WERI-Rb-1 (cell line): ENCODE data around the gene POGK.
A peak's percentile ranks its signal among the peaks of the same experiment; 100 is the strongest.

ENCODE experiments used
- DNase-seq: peaks from one replicate; pipeline ENCODE4 v3.0.0-alpha.2; 2020
- H3K27ac ChIP-seq: fragments of 250-450 bp; sonication (Bioruptor Pico); 2 replicates; pipeline ENCODE4 v1.5.1; 2020; ENCODE audit warnings: mild to moderate bottlenecking, moderate library complexity
- H3K27me3 ChIP-seq: fragments of 250-450 bp; sonication (Bioruptor Pico); 2 replicates; pipeline ENCODE4 v1.5.1; 2021; ENCODE audit warnings: mild to moderate bottlenecking, low read depth, moderate library complexity; ENCODE audit not compliant: insufficient read depth, severe bottlenecking
- H3K36me3 ChIP-seq: fragments of 250-450 bp; sonication (Bioruptor Pico); 2 replicates; pipeline ENCODE4 v1.5.1; 2020; ENCODE audit warnings: mild to moderate bottlenecking, moderate library complexity
- H3K4me3 ChIP-seq: 2 replicates; pipeline ENCODE4 v1.5.1; 2011; ENCODE audit warnings: low read depth, mild to moderate bottlenecking, control low read depth, low read length
- H3K9me3 ChIP-seq: fragments of 250-450 bp; sonication (Bioruptor Pico); 2 replicates; pipeline ENCODE4 v1.5.1; 2021; ENCODE audit warnings: mild to moderate bottlenecking, moderate library complexity; ENCODE audit not compliant: severe bottlenecking
- CTCF ChIP-seq: IDR thresholded peaks from 2 replicates; pipeline ENCODE4 v1.5.1; 2011; ENCODE audit warnings: low read depth, mild to moderate bottlenecking, control low read depth, inconsistent platforms, low read length

Gene POGK

GRCh38 chr1:166859597-166859996 lies 20.3 kb downstream of the POGK start:
- H3K36me3 ChIP-seq, result peaks cover 11% of the 10 kb centered on the region
- no peaks in the 10 kb centered on the region for H3K9me3 ChIP-seq
- no peak overlapping the region for H3K27ac ChIP-seq
- H3K4me3 ChIP-seq, result no peak overlapping the region
- no peaks in the 10 kb centered on the region for H3K27me3 ChIP-seq
- no peak for TF ChIP-seq CTCF
- DNase-seq, result no peak

DNA sequence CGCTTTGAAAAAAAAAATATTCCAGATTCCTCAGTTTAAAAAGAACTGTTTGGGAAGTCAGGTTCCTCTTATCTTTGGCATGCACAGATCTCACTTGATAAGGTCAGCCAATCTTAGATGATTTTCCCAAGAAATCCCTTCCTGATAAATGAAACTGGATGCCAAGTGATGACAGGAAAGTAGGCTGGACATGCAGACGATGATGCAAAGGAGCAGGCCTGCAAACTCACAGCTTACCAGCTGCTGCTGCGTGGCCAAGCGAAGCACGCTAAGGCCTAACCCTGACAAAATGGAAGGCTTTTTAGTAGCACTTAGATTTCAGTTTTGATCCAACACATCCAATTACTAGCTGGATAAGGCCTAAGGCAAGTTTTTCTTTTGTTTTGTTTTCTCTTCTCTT lies 26.7 kb downstream of the POGK start:
- H3K4me3 ChIP-seq, result no peak overlapping the region
- no peak overlapping the region for H3K27ac ChIP-seq
- H3K36me3 ChIP-seq, result no peaks in the 10 kb centered on the region; the same call in none of the 2 replicates
- no peak for TF ChIP-seq CTCF
- no peaks in the 10 kb centered on the region for H3K9me3 ChIP-seq
- no peak for DNase-seq
- no peaks in the 10 kb centered on the region for H3K27me3 ChIP-seq

- Histone ChIP-seq H3K4me3 (no peak overlapping the region), H3K27me3 (no peaks in the 10 kb centered on the region), H3K9me3 (no peaks in the 10 kb centered on the region), H3K36me3 (no peaks in the 10 kb centered on the region; the same call in 1 of the 2 replicates), H3K27ac (no peak overlapping the region)
- no peak for TF ChIP-seq CTCF
- DNase-seq, result no peak
These were observed 29.4 kb downstream of the POGK start for GRCh38 chr1:166868639-166869038.

- no peak for DNase-seq
- Histone ChIP-seq H3K27me3 (no peaks in the 10 kb centered on the region), H3K36me3 (no peaks in the 10 kb centered on the region; the same call in 1 of the 2 replicates), H3K27ac (no peak overlapping the region), H3K4me3 (no peak overlapping the region), H3K9me3 (no peaks in the 10 kb centered on the region)
- no peak for TF ChIP-seq CTCF
These were observed 30.2 kb downstream of the POGK start for GRCh38 chr1:166869318-166870099.

GRCh38 chr1:166870584-166870983 lies 31.3 kb downstream of the POGK start:
- Histone ChIP-seq H3K27me3 (no peaks in the 10 kb centered on the region), H3K4me3 (no peak overlapping the region), H3K9me3 (no peaks in the 10 kb centered on the region), H3K36me3 (no peaks in the 10 kb centered on the region; the same call in 1 of the 2 replicates), H3K27ac (no peak overlapping the region)
- TF ChIP-seq CTCF, result no peak
- no peak for DNase-seq

DNA sequence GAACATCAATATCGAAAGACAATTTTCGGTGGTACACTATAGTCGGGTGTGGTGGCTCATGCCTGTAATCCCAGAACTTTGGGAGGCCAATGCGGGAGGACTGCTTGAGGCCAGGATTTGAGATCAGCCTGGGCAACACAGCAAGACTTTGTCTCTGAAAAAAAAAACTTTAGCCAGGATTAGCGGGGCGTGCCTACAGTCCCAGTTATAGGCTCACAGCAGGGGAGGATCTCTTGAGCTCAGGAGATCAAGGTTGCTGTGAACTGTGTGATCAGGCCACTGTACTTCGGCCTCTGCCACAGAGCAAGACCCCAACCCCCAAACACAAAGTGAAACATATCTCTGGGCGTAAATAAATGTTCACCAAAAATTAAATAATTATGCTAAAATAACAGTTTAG lies 35.2 kb downstream of the POGK start:
- Histone ChIP-seq H3K36me3 (no peaks in the 10 kb centered on the region), H3K9me3 (no peaks in the 10 kb centered on the region), H3K4me3 (no peak overlapping the region), H3K27me3 (no peaks in the 10 kb centered on the region), H3K27ac (no peak overlapping the region)
- no peak for TF ChIP-seq CTCF
- peak; percentile 19 for DNase-seq
